HG02642 (cell line): ENCODE results near the gene TSC1.

Source experiments
- ATAC-seq: cut with Tn5 transposase; IDR thresholded peaks from one replicate; pipeline ENCODE4 v1.9.1; 2021; ENCODE audit warnings: mild to moderate bottlenecking; ENCODE audit not compliant: unreplicated experiment, poor library complexity

The TSC1 gene

DNA sequence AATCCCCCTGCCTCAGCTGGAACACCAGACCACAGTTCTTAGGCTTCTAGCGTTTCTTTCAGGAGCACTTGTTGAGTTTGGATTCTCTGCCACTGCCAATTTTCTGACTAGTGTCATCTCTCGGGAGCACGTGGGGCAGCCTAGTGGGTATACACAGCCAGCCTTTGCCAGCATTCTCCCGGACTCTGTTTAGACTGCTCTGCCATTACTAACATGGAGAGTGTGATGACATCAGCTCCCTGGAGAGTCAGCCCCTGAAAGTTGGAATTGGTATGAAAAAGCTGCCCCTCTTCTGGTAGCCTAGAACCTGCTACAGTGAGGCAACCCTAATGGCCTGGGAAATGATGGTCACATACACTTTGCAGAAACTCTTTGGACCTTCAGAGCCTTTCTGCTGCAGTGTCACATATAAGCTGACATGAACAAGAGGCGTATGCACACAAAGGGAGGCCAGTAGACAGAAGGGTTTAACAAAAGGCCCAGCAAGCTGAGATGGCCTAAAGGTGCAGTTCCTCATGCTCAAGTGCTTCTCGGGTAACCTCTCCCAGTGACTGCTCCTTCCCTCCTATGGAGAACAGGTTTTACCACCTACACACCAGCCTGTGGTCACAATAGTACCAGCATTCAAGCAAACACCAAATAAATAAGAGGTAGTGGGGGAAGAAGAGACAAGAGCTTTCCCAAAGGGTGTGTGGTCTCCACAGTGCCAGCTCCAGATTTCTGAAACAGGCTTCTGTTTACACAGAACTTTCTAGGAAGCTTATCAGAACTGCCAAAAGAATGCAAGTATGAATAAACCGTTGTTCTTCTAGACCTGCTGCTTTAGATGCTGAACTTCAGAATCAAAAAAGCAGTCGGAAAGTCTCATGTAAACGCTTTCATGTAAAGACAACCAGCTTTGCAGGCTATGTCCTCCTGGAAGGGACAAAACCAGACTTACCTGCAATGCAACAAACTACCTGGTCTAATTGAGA lies 49.3 kb downstream of the TSC1 start:
- no peak for ATAC-seq

GRCh38 chr9:132894346-132894745 lies 50.1 kb downstream of the TSC1 start:
- ATAC-seq = no peak

DNA sequence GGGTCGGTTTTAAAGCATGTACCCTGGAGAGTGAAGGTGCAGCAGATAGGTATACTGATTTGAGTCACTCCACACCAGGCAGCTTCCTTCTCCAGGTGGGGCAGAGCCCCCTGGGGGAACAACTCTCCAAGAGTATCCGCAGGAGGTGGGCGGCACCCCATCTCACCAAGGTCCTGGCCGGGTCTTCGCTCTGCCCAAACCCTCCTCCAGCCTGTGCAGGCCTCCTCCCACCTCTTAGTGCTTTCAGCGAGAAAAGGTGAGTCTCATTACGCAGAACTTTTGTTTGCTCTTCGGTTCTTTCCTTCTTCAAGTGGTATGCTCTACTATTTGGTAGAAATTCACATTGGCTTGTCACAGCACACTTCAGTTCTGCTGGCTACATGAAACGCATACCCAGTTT lies 52.0 kb downstream of the TSC1 start:
- no peak for ATAC-seq

GRCh38 chr9:132888151-132888550 lies 56.3 kb downstream of the TSC1 start:
- ATAC-seq = no peak

DNA sequence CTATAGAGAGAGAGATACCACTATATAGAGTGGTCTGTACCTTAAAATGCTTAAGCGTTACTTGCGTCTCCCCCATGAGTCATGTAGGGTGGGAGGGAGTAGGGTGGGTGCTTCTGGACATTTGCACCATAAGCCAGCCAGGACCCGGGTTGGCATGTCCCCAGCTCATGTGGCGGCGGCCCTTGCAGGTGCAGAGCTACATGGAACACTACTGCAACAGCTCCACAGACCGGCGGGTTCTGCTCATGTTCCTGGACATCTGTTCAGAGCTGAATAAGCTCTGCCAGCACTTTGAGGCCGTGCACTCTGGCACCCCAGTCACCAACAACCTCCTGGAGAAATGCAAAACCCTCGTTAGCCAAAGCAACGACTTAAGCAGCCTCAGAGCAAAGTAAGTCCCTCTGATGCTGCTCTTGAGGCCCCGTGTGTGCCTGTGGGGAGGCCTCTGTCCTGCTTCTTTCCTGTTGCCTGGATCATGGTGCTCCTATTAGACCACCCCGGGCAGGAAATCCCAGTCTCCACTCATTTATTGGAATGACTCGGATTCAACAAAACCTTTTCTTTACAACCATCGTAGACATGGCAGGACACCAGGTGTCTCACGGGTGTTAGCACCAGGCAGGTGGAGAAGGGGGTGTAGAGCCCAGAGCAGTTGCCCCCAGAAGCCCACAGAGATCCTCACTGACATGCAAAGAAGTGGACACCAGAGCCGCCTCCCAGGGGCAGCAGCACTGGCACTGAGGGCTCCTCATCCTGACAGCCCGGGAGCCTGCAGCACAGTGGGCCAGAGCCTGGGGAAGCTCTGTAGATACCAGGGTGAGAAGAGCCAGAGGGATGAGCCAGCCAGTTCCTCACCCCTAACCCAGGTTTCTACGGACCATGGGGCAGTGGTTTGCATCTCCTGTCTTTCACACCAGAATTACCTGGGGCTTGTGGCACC lies 57.0 kb downstream of the TSC1 start:
- no peak for ATAC-seq

DNA sequence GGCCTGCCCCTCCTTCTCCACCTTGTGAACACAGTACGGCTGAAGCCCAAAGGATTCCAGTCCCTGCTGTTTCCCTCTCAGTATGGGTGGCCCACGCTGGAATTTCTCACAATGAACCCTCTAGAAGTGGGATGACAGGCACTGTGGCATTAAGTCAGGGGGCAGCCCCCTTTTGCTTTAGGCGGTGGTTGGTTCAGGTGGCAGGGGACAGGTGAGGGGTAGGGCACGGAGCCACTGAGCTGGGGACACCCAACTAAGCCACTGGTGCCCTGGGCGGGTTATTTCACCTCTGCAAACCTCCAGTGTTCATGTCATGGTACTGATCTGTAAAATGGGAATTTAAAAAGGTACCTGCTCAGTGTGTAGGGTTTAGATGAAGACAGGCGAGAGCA lies 58.1 kb downstream of the TSC1 start:
- no peak for ATAC-seq

- ATAC-seq = no peak
These were observed 58.6 kb downstream of the TSC1 start for GRCh38 chr9:132885720-132886333.

- no peak for ATAC-seq
These were observed 60.8 kb downstream of the TSC1 start for GRCh38 chr9:132883349-132884294.

DNA sequence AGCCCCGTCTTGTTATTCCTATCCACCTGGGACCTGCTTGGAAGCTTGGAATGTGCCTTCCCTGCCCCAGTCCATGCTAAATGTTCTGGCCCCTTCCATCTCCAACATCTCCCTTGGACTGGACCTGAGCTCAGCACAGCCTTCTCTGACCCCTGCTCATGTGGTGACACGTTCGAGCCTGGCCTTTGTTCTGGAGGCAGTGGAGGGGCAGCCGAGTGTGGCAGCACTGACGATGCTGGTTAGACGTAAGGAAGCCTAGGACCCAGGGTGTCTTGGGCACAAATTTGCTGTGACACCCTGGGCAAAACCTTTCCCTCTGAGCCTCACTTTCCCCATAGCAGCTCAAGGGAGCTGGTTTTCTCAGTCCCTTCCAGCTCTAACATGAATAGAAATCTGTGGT lies 61.8 kb downstream of the TSC1 start:
- ATAC-seq = no peak

DNA sequence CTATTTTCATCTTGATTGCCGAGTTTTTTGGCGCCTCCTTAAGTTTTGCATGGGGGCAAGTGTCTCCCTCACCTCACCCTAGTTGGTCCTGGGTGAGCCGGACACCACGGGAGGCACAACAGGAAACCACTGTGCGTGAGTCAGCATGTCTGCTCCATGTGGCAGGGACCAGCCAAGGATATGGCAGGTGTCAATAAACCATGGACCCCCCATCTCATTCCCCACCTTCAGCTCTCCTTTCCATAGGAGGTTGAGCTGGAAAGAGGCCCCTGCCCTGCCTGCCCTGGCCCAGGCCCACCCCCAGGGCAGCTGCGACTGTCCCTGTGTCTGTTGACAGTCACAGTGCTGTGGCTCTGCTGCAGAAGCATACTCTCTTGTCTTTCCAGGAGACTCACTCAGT lies 62.6 kb downstream of the TSC1 start:
- ATAC-seq = no peak

DNA sequence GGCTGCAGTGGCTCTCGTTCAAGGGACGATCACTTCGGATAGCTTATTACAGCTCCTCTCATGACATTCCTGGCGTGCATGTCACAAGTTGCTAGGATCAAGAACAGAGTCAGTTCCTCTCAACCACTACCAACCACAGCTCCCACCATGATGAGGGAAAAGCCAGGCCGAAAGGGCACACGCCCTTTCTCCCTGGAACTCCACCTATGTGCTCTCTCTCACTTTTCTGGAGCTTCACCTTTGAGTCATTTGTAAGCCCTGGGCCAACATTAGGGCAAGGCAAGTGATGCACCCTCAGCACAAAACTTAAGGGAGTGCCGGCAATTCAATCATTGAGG lies 64.1 kb downstream of the TSC1 start:
- no peak for ATAC-seq

DNA sequence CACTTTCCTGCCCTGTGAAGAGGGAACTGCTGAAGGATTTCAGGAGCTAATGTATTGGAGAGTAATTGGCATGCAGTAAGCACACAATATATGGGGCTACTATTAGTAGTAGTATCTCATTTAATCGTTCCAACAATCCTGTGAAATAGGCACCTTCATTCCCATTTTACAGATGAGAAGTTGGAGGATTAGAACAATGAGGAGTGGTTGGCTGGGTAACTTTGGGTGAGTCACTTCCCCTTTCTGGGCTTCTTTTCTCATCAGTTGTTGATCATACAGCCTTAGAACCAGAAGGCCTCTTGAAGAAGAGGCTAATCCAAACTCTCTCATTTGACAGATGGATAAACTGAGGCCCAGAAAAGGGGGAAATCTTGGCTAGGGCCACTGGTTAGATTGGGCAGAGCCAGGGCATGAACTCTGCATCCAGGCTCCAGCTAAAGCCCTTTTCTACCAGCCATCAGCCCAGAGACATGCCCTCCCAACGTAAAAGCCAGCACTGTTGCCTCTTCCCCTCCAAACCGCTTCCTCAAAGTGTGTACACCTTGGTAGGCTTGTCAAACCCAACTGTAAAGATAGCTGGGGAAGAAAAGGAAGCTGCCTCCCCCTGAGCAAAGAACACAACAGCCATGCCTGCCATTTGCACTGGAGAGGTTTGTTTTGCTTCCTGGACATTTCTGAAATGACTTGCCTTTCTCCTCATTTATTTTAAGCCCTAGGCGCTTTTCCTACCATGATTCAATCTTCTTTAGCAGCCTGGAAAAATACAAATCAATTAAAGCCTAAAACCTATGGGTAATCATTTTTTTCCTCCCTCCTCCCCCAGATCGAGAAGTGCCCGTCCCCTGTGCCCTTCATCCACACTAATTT lies 64.7 kb downstream of the TSC1 start:
- no peak for ATAC-seq

GRCh38 chr9:132878695-132879456 lies 65.5 kb downstream of the TSC1 start, which contains the start of gene SPACA9:
Gene SPACA9, plus strand, starts transcription at chr9:132878898. Its CDS starts 5,050 bp downstream, at chr9:132883948.
- ATAC-seq = no peak

GRCh38 chr9:132877824-132878694 lies 66.4 kb downstream of the TSC1 start, which contains the start of gene AK8:
Gene AK8, minus strand, starts transcription at chr9:132878284. Its CDS starts 29 bp downstream, at chr9:132878255.
- peak; percentile 74 for ATAC-seq

DNA sequence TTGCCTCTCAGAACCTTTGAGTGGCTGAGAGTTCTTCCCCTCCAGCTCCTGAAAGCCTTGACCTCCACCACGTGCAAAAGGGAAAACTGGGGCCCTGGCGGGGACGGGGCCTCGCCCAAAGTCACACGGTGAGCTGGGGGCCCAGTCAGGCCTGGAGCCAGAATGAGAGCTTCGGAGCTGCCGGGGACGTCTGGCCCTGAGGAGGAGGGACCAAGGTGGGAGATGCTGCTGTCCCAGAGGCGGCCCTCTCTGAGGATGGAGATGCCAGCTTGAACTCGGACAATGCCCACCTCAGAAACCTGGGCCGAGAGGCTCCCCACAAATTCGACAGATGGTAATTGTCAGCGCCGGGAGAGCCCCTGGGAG lies 67.0 kb downstream of the TSC1 start:
- ATAC-seq = no peak

GRCh38 chr9:132876849-132877248 lies 67.6 kb downstream of the TSC1 start:
- ATAC-seq = no peak

- ATAC-seq = no peak
These were observed 69.3 kb downstream of the TSC1 start for GRCh38 chr9:132875159-132875558.
